Right lobe of liver (tissue), 6 donors: Measurements from ENCODE around the gene CDC42BPG. TPM values are rescaled to one million over a fixed set of nuclear protein-coding genes. Genes with fewer than 3 reads are reported as not detected.

ENCODE experiments used
- ATAC-seq, 4 donors: fragments of 200-7000 bp; cut with Tn5 transposase; one replicate each; pipeline ENCODE4 v1.9.1; 2020; ENCODE audit warnings: mild to moderate bottlenecking in 4 of 4, moderate library complexity in 4 of 4
- DNase-seq, 3 donors: peaks; one replicate each; pipeline ENCODE4 v3.0.0-alpha.2; 2020
- H3K27ac ChIP-seq, 3 donors: fragments of 200-600 bp; one replicate each; pipeline ENCODE4 v1.8.0; 2022
- H3K27me3 ChIP-seq, 2 donors: fragments of 200-600 bp; one replicate each; pipeline ENCODE4 v1.8.0; 2022
- H3K36me3 ChIP-seq, 4 donors: fragments of 200-600 bp; sonication (generic) in 1 of 4; one replicate each; pipeline versions ENCODE4 v1.5.1 to v1.8.0; 2017 to 2022; ENCODE audit warnings: control low read depth in 1 of 4
- H3K4me1 ChIP-seq, 4 donors: fragments of 200-600 bp; sonication (generic) in 1 of 4; one replicate each; pipeline versions ENCODE4 v1.5.1 to v1.8.0; 2017 to 2022; ENCODE audit warnings: control low read depth in 1 of 4
- H3K4me3 ChIP-seq, 3 donors: fragments of 200-600 bp; one replicate each; pipeline ENCODE4 v1.8.0; 2022
- H3K9me3 ChIP-seq, 4 donors: fragments of 200-600 bp; sonication (generic) in 1 of 4; one replicate each; pipeline versions ENCODE4 v1.5.1 to v1.8.0; 2017 to 2022; ENCODE audit warnings: control low read depth in 1 of 4
- CTCF ChIP-seq, 4 donors: fragments of 200-600 bp in 3 of 4; fragments of 450-650 bp in 1 of 4; IDR thresholded peaks; one replicate each; pipeline versions ENCODE4 v1.5.1 to v1.8.0; 2016 to 2022; ENCODE audit warnings: antibody characterized with exemption in 4 of 4, mild to moderate bottlenecking in 2 of 4
- POLR2A ChIP-seq: fragments of 450-650 bp; IDR thresholded peaks from one replicate; pipeline ENCODE4 v1.6.1; 2017; ENCODE audit warnings: antibody characterized with exemption, mild to moderate bottlenecking
- WGBS: methylation state at CpG from one replicate; pipeline ENCODE4 v1.1.6; 2018; ENCODE audit warnings: low coverage, low lambda C conversion rate; ENCODE audit not compliant: insufficient coverage; ENCODE audit errors: missing lambda C conversion rate; 5-methylcytosine and 5-hydroxymethylcytosine counted together
- intact Hi-C, 2 donors: fragments of 100-400 bp; cut with DNase I; formaldehyde crosslinking; loops; one replicate each; pipeline versions ENCODE4 v1.11.2 to v1.14.1; 2022
- total RNA-seq, 6 experiments: library from RNA; depleted of rRNA in 2 of 6; stranded (reverse); fragments of >200 nt in 2 of 6; fragmentation: NEBNext Ultra II Directional in 3 of 6; extraction: Animal tissue kit (Norgen Biotek cat#: 25700) in 3 of 6; gene quantifications; one replicate each; pipeline versions ENCODE4 v1.1.0 to v1.2.4, GENCODE V29; 2016 to 2023
- donor health status: DM: no; HTN: yes; CAD: no.
- donor health status: DM: no; HTN: no; CAD: no.
- donor health status: DM: no; HTN: no; CAD: no.
- donor health status: DM: no; HTN: yes; CAD: no.
- donor health status: DM: no; HTN: yes; CAD: no.

Gene CDC42BPG
- total RNA-seq, 6 experiments from 2014 or later = 0.63 to 1.1 (median 0.99) TPM

- intact Hi-C loops = no loop called here
These were observed 13.0 kb downstream of the CDC42BPG start for GRCh38 chr11:64831411-64831891.

GRCh38 chr11:64829536-64830251 lies 14.8 kb downstream of the CDC42BPG start:
- no peaks in the 10 kb centered on the region for H3K27me3 ChIP-seq
- H3K4me1 ChIP-seq = no peaks in the 10 kb centered on the region
- no CpG with 5 or more reads among the region's 43 CpGs for WGBS
- H3K36me3 ChIP-seq = no peaks in the 10 kb centered on the region
- no peak for DNase-seq
- H3K9me3 ChIP-seq = no peaks in the 10 kb centered on the region
- intact Hi-C loops = no loop called here
- ATAC-seq = no peak
- no peak overlapping the region for H3K4me3 ChIP-seq
- TF ChIP-seq POLR2A (no peak), CTCF (IDR thresholded peaks at IDR 0.05) (no peak)
- H3K27ac ChIP-seq = no peak overlapping the region

More at GRCh38 chr11:64831411-64831891, 13.0 kb downstream of the CDC42BPG start:
- H3K4me1 ChIP-seq = no peaks in the 10 kb centered on the region
- no peak for ATAC-seq
- H3K36me3 ChIP-seq = no peaks in the 10 kb centered on the region
- 40% methylated on average over 1 of the region's 24 CpGs for WGBS
- no peak for TF ChIP-seq CTCF (IDR thresholded peaks at IDR 0.05)
- TF ChIP-seq POLR2A = no peak
- H3K27me3 ChIP-seq = no peaks in the 10 kb centered on the region
- no peak overlapping the region for H3K27ac ChIP-seq
- no peak for DNase-seq
- H3K4me3 ChIP-seq = no peak overlapping the region
- no peaks in the 10 kb centered on the region for H3K9me3 ChIP-seq

DNA sequence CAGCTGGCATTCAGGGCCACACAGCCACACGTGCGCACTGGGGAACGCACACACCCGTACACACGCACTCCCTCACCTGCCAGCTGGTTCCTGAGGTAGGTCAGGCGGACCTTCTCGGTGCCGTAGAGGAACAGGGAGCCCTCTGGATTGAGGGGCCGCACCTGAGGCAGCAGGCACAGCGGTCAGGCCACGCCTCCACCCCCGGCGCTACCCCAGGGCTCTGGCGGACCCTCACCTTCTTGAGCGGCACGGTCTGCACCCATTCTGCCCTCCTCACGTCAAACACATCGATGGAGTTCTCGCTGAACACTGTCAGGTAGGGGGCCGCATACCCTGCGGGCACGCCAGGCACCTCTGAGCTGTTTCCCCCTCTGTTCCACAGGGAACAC lies 17.0 kb downstream of the CDC42BPG start:
- H3K36me3 ChIP-seq = no peaks in the 10 kb centered on the region
- H3K27me3 ChIP-seq = no peaks in the 10 kb centered on the region
- 92% methylated on average over 2 of the region's 22 CpGs for WGBS
- H3K9me3 ChIP-seq = no peaks in the 10 kb centered on the region
- DNase-seq (no peak), ATAC-seq (no peak)
- no peak for TF ChIP-seq CTCF (IDR thresholded peaks at IDR 0.05)
- no peak for TF ChIP-seq POLR2A
- no peak overlapping the region for H3K27ac ChIP-seq
- H3K4me3 ChIP-seq = no peak overlapping the region
- no peaks in the 10 kb centered on the region for H3K4me1 ChIP-seq
- intact Hi-C loops = no loop called here

DNA sequence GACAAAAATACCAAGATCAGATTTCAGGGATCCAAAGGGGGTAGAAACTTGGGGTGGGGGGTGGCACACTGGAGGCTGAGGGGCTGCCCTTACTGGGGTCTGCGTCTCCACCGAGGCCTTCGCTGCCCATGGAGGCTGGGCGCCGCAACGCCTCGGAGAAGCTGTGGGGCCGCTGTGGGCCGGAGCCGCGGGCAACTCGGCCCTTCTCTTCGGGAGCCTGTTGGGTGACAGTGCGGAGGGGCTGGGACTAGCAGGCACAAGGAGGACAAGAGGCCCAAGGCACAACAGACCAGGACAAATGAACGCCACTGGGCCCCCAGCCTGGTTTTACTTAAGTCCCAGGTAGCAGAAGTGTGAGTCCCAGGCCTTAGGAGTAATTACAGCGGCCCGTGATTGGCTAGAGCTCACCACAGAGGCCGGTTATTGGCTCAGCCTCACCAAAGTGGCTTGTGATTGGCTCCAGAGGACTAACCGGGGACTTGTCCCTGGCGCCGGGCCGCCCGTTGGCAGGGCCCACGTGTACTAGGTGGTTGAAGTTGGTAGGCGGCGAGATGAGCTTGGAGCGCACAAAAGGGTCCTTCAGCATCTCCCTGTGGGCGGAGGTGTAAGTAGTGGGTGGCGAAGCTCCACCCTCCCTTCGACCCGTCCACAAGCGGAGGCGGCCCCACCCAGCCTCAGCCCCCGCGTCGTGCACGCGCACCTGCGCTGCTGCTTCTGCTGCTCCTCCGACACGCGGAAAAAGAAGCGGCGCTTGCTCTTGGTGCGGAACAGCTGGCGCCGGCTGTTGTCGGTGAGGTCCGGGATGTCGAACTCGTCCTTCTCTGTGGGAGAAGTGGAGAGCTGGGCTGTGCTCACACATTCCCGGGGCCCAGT lies 17.6 kb downstream of the CDC42BPG start:
- no peak for ATAC-seq
- intact Hi-C loops = no loop called here
- WGBS = 80% methylated on average over 1 of the region's 52 CpGs
- DNase-seq = peak in 1 of 3 donors; percentile 53
- H3K9me3 ChIP-seq = no peaks in the 10 kb centered on the region
- no peaks in the 10 kb centered on the region for H3K4me1 ChIP-seq
- no peaks in the 10 kb centered on the region for H3K36me3 ChIP-seq
- no peak overlapping the region for H3K4me3 ChIP-seq
- no peak overlapping the region for H3K27ac ChIP-seq
- TF ChIP-seq POLR2A (no peak), CTCF (IDR thresholded peaks at IDR 0.05) (no peak)
- no peaks in the 10 kb centered on the region for H3K27me3 ChIP-seq
